HG03280 (cell line): ENCODE results near the gene PTER.

Experiments used
- ATAC-seq: cut with Tn5 transposase; IDR thresholded peaks from one replicate; pipeline ENCODE4 v1.9.1; 2021; ENCODE audit warnings: mild to moderate bottlenecking, moderate library complexity; ENCODE audit not compliant: unreplicated experiment

Gene PTER

GRCh38 chr10:16529853-16530252, 93.0 kb downstream of the PTER start:
- ATAC-seq: no peak

GRCh38 chr10:16536155-16536554, 99.3 kb downstream of the PTER start:
- ATAC-seq: no peak

- ATAC-seq: no peak
Observed at GRCh38 chr10:16544099-16544498, 107.3 kb downstream of the PTER start.

- ATAC-seq: no peak
Observed at GRCh38 chr10:16544591-16544990, 107.8 kb downstream of the PTER start.

GRCh38 chr10:16545116-16545736, 108.4 kb downstream of the PTER start:
- ATAC-seq: peak; percentile 77

GRCh38 chr10:16547973-16548372, 111.2 kb downstream of the PTER start:
- no peak for ATAC-seq

GRCh38 chr10:16559236-16559773, 122.5 kb downstream of the PTER start:
- no peak for ATAC-seq

GRCh38 chr10:16562891-16563290, 126.1 kb downstream of the PTER start:
- ATAC-seq: no peak
